Lung microvascular endothelial cell (primary cell): ENCODE data around the gene TSPAN16. TPM values are rescaled to one million over a fixed set of nuclear protein-coding genes. Genes with fewer than 3 reads are reported as not detected.

ENCODE experiments used
- DNase-seq, 2 donors: peaks; one replicate each; pipeline versions ENCODE4 v3.0.0 to v3.0.0-alpha.2; 2010; ENCODE audit warnings: low read depth in 2 of 2
- total RNA-seq: library from RNA; depleted of rRNA; stranded (reverse); fragments of >200 nt; gene quantifications from 2 replicates; pipeline ENCODE4 v1.2.1, GENCODE V29; 2014

Gene TSPAN16
- not detected in 2 replicates for total RNA-seq

DNA sequence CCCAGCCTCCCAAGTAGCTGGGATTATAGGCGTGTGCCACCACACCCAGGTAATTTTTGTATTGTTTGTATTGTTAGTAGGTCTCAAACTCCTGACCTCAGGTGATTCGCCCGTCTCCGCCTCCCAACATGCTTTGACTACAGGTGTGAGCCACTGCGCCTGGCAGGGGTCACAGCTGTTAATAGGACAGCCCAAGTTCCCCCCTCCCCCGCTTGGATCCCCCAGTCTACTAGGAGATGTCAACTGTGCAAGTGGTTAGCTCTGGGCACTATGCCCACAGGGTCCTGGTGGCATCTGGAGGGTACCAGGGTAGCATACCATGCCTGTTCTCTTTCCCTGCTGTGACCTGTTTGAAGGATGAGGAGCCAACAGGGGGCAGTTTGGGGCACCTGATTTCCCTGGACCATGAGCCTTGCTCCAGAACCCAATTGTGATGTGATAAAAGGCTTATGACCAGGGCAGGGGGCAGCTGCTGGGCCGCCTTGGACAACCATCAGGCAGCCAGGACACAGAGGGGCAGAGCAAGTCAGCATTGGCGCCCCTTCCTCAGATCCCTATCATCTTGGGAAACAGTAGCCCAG, at the start of gene TSPAN16:
TSS of gene TSPAN16 (plus strand) at position 496 of the 581 bp plus-strand sequence. CDS start 138 bp downstream, outside the sequence.
- no peak for DNase-seq

DNA sequence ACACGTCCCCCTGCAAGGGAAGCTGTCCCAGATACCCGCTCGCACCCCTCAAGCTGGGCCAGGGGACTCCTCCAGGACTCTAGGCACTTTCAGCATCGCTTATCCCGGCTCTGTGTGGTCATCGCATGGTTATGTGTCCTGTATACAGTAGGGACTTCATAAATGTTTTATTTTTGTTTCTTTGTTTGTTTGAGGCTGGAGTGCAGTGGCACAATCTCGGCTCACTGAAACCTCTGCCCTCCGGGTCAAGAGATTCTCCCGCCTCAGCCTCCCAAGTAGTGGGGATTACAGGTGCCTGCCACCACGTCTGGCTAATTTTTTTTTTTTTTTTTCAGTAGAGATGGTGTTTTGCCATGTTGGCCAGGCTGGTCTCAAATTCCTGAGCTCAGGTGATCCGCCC, 49.0 kb upstream of the TSPAN16 start:
- DNase-seq, result no peak

DNA sequence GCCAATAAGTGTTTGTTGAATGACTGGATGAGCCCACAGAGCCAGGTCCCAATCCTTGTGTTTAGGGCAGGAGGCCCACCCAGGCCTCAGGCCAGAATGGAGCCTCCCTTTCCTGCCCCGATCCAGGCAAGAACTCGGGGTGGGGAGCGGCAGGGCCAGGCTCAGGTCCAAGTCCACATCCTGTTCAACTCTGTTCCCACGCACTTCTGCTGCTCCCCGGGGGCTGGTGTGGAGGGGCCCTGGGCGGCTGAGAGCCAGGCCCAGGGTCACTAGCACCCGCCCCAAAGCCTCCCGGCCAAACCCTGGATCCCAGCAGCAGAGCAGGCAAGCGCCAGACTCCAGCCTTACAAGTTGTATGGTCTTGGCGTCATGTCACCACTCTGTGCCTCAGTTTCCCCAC, 48.6 kb upstream of the TSPAN16 start:
- peak; percentile 70 to 80 for DNase-seq

DNA sequence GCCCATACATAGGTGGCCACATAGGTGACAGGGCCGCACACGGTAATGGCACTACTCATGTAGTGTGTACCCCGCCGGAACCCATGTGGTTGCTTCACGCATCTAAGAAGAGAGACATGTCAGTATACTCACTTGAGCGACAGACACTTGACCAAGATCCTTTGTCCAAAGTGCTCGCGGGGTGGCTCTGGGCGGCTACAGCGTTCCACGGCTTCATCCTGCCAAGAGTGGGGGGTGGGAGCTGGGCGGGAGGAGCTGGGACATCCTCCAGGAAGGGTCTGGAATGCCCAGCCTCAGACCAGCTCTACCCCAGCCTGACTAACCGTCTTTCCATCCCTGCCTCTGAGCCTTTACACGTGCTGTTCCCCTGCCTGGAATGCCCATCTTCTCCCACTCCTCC, 48.0 kb upstream of the TSPAN16 start:
- DNase-seq, result no peak

DNA sequence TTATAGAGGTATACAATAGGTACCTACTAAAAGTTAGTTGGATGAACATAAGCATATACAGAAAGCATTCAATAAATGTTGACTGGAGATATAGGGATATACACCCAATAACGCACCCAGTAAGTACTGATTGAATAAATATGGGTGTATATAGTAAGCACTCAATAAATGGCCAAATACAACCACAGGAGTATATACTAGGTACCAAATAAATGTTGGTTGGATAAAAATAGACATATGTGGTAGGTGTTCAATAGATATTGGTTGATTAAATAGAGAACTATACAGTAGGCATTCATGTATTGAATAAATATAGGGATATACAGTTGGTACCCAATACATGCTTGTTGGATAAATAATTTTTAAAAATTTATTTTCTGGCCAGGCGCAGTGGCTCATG, 47.1 kb upstream of the TSPAN16 start:
- no peak for DNase-seq

DNA sequence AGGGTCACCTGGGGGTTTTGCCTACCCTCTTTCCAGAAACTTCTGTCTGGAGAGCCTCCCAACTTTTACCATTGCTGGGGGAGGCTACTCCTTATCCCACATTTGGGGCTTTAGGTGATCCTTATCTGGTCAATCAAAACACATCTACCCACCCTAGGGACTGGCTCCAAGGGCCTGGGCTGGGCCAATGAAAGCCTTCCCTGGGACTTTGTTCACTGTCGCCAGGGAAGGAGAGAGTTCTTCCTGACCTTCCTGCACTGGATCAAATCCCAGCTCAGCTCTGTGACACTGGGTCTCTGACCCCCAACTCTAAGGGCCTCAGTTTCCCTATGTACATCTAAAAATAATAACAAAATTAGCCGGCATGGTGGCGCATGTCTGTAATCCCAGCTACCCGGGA, 44.7 kb upstream of the TSPAN16 start:
- no peak for DNase-seq

DNA sequence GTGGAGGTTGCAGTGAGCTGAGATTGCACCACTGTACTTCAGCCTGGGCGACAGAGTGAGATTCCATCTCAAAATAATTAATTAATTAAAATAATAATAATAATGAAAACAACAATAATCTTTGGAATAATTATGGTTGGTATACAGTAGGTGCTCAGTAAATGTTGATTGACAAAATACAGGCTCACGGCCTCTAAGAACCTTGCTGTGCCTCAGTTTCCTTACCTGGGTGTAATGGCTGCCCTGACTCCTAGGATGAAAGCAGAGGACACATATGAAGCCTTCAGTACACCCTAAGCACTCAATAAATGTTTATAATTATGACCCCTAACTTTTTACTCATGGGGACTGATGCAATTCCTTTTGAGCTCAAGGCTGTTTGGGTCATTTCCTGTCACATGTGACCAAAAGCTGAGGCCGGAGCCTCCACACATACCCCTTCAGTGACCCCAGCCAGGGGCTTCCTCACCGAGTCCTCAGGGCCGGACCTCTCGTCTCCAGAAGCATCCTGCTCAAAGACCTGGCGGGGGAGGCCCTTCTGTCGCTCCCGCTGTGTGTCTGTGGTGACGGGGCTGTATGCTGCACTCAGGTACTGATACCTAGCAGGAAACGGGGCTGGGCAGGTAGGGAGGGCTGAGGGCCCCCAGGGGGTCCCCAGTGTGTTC, 44.2 kb upstream of the TSPAN16 start:
- peak in 1 of 2 donors; percentile 64 for DNase-seq

DNA sequence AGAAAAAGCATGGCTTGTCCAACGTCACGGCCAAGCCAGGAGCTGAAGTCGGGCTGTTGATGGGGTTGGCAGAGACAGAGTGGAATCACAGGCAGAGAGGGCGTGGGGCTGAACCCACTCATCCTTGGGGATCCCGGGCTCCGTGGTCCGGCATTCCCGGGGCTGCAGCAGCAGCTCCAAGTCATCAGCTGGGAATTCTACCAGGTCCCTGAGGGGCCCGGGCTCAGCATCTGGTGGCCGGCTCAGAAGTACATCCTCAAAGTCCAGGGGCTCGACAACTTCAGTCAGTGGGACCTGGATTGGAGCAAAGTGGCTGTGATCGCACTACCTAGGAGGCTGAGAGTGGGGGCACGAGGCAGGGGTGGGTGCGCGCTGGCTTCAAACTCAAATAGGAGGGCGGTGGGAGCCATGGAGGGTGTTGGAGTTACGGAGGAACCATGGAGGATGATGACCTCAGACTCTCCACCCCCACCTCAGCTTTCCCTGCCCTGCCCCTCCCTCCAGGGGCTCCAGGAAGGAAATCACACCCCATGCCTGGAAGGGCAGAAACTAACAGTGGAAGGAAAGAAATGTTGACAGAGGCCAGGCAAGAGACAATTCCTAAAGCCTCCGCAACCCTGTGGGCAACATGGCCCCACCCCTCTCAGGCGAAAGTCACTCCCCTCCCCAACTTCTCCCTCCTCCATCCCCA, 43.1 kb upstream of the TSPAN16 start:
- peak; percentile 50 to 51 for DNase-seq

DNA sequence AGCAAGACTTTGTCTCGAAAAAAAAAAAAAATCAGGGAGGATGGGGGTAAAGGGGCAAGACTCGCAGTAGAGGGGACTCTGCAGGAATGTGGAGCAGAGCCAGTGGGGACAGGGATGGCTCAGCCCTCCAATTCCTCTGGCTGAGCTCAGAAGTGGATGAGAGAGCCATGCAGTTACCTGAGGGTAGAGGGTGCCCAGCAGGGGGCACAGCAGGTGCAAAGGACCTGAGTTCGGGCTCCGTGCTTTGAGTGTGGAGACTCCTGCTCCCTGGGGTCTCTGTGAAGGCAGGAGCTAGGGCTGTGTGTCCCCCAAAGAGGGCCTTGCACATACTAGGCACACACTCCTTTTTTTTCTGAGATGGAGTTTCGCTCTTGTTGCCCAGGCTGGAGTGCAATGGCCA, 41.3 kb upstream of the TSPAN16 start:
- DNase-seq, result no peak

DNA sequence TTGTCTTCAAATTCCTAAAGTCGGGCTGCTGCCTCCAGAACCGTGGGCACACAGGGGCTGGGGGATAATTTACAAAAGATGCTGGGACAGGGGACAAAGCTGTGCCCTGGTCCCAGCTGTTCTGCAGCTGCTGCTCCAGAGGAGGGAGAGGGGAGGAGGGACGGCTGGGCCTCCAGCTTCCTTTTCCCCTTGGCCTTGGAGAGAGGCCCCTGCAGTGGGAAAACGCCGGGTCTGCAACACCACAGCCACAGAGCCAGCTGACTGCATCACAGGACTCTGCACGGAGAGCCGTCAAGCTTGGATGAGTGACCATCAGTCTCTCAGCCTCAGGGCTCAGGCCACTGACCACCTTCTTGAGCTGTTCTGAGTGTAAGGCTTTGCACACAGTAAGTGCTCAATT, 39.8 kb upstream of the TSPAN16 start:
- DNase-seq, result peak; percentile 64 to 69

DNA sequence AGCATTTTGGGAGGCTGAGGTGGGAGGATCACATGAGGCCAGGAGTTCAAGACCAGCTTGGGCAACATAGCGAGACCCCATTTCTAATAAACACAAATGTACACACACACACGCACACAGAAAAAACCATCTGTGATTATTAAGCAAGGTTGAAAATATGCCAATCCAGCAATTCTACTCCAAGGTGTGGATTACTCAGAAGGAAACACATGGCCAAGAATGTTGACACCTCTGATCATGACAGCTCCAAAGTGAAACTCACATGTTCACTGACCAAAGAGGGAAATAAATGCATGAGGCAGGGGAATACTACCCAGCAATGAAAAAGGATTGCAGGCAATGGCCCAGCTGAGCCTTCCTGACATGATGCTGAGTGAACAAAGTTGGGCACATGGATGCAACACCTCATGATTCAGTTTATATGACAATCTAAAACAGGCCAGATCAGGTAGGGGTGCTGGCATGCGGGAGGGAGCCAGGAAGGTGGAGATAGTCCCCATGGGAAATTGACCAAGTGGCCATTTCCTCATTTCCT, 38.0 kb upstream of the TSPAN16 start:
- DNase-seq, result no peak

DNA sequence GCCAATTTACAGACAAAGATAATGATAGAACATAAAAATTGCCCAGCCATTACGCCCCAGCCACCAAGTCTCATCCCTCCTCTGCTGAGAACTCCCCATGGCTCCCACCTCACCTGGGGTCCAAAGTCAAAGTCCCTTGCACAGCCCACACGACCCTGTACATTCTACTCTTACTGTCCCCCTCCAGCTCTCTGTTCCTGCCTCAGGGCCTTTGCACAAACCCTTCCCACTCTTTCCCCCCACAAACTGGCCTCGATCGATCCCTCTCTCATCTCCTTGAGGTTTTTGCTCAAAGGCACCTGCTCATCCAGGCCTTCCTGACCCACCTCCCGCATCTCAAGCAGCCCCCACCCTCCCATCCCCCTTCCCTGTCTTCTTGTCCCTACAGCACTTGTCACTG, 35.0 kb upstream of the TSPAN16 start:
- DNase-seq, result no peak

DNA sequence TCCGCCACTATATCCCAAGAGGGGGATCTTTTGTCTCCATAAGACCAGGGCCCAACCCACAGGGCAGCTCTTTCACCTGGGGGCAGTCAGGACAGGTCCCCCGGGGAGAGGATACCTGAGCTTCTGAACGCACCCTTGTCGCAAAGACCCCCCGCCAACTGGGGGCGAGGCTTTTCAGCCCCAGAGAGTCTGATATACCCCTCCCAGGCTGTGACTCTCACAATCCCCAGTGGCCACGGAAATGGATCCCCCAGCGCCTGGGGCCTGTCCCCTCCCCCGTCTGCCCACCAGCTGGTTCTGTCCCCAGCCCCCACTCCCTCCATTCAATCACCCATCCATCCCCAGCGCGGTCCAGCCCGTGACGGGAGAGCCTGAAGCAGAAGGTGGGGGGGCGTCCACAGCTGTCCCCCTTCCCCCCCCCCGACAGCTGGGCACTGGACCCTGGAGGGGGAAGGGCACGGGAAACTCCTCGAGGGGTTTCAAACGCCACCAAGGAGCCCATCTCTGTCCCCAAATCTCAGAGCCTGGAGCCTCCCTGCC, 34.5 kb upstream of the TSPAN16 start:
- peak in 1 of 2 donors; percentile 41 for DNase-seq

DNA sequence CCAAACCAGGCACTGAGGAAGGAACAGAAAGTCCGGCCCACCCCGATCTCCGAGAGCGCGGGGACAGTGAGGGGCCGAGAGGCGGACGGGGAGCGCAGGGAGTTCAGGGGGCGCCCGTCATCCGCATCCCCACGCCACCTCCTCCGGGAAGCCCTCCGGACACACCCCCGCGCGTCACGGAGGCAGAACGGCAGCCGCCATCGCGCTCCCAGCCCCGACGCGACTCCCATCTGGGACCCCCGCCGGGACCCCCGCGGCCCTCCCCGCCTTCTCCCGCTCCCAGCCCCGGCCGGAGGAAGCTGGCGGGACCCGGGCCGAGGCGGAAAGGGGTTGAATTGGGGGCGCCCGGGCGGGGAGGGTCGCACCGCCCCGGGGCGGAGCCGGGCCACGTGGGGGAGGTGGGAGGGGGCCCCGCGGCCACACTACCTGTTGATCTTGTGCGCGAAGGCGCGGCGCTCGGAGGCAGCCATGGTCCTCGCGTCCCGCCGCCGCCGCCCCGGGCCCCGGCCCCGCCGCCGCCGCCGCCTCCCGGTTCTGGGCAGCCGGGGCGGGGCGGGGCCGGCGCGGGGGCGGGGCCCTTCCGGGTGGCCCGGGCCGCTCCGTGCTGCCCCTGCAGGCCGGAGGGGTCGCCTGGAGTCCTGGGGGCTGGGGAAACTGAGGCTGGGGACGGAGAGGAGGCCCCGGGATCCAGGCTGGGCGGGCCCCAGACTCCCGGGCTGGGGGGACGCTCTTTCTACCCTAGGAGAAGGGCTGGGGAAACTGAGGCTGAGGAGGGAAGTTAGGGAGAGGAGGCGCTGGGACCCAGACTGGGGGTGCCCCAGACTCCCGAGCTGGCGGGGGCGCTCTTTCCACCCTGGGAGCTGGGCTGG, 33.8 kb upstream of the TSPAN16 start, which contains the start of gene DOCK6:
TSS of gene DOCK6 (minus strand) at position 554 of the 869 bp plus-strand sequence. CDS start at position 470, 84 bp downstream.
- DNase-seq, result peak; percentile 43 to 57

DNA sequence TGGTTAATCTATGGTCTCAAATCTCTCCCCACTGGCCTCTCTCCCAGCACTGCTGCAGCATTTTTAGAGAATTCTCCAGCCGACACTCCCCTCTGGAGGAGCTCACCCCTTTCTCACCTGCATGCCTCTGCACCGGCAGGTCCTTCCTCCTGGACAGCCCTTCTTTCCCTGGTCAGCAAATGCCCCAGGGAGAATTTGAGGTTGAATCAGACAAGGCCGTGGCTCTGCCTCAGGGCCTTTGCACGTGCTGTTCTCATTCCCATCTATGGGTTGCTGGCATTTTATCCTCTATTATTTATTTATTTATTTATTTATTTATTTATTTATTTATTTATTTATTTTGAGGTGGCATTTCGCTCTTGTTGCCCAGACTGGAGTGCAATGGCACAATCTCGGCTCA, 32.2 kb upstream of the TSPAN16 start:
- no peak for DNase-seq

DNA sequence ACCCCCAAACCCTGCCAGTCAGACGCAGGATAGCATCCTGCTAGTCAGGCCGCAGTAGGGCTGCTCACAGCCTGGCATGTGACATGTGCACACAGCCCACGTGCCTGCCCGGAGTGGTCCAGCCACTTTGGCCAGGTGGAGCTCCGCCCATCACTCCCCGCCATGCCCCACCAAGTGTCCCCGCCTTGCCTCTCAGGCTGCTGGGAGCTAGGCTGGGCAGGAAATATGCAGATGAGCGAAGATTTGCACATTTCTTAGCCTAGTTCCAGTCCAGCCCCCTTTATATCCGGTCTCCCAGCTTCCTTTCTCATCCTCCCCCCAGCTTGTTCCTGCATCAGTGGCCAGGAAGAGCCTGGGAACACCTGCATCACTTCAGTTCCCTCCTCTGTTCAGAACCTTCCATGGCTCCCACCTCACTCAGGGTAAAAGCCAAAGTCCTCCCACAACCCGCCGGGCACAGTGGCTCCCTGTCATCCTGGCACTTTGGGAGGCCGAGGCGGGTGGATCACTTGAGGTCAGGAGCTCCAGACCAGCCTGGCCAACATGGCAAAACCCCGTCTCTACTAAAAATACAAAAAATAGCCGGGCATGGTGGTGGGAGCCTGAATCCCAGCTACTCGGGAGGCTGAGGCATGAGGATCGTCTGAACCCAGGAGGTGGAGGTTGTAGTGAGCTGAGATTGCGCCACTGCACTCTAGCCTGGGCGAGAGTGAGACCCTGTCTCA, 31.3 kb upstream of the TSPAN16 start:
- DNase-seq, result peak in 1 of 2 donors; percentile 93

DNA sequence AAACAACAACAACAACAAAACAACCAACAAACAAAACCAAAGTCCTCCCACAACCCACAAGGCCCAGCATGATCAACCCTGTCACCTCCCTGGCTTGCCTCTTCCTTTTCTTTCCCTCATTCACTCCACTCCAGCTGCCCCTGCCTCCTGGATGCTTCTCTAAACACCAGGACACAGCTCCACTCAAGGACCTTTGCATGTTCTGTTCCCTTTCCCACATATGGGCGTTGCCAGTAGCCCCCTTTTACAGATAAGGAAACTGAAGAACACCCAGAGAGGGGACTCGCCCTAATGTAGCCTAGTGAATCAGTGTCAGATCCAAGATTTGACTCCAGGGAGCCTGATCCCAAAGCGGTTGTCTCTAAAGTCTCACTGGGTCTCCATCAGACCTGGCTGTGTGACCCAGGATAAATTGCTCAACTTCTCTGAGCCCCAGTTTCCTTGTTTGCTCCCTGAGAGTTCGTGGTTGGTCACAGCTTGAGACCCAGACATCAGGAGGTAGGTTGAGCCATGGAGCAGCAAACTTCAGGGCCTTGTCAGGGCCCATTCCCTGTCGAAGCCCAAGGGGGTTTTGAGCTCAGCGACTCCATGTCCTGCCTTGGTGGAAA, 30.7 kb upstream of the TSPAN16 start:
- DNase-seq, result no peak

- peak in 1 of 2 donors; percentile 66 for DNase-seq
Measured at GRCh38 chr19:11265785-11266236, 30.1 kb upstream of the TSPAN16 start.

GRCh38 chr19:11267316-11268085, 28.5 kb upstream of the TSPAN16 start:
- DNase-seq, result no peak
